Breast epithelium (tissue), 3 donors: ENCODE data around the gene PEX13.

Source experiments
- POLR2A ChIP-seq: fragments of 450-650 bp; IDR thresholded peaks from one replicate; pipeline ENCODE4 v1.6.1; 2016; ENCODE audit warnings: antibody characterized with exemption, mild to moderate bottlenecking, moderate library complexity
- POLR2AphosphoS5 ChIP-seq, 3 donors: sonication (generic); formaldehyde crosslinking; IDR thresholded peaks; one replicate each; pipeline ENCODE4 v1.6.1; 2017; ENCODE audit warnings: antibody characterized with exemption in 3 of 3
- TF ChIP-seq, protein P1 (sequence below), 3 donors: fragments of 450-650 bp; IDR thresholded peaks; one replicate each; pipeline ENCODE4 v1.5.1; 2016 to 2017; ENCODE audit warnings: antibody characterized with exemption in 3 of 3, mild to moderate bottlenecking in 3 of 3, moderate library complexity in 3 of 3

DNA sequence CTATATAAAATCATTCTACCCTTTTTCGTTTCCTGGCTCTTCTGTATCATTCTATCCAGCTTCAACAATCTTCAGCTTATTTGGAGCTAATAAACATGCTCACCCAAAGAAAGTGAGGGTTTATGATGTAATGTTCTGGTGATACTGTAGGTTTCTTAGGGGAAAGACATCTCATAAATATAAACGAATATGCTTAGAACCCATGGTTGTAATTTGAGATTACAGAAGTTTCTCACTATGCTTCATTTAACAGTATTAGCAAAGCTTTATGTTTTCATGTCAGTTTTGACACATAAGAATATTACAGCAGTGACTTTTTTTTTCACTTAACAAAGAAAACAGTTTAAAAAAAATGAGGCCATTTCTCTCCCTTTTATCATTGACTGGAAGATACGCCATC lies 11.8 kb upstream of the PEX13 start:
- TF ChIP-seq, protein P1, sequence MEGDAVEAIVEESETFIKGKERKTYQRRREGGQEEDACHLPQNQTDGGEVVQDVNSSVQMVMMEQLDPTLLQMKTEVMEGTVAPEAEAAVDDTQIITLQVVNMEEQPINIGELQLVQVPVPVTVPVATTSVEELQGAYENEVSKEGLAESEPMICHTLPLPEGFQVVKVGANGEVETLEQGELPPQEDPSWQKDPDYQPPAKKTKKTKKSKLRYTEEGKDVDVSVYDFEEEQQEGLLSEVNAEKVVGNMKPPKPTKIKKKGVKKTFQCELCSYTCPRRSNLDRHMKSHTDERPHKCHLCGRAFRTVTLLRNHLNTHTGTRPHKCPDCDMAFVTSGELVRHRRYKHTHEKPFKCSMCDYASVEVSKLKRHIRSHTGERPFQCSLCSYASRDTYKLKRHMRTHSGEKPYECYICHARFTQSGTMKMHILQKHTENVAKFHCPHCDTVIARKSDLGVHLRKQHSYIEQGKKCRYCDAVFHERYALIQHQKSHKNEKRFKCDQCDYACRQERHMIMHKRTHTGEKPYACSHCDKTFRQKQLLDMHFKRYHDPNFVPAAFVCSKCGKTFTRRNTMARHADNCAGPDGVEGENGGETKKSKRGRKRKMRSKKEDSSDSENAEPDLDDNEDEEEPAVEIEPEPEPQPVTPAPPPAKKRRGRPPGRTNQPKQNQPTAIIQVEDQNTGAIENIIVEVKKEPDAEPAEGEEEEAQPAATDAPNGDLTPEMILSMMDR (IDR thresholded peaks at IDR 0.05), result no peak
- no peak for TF ChIP-seq POLR2AphosphoS5 (IDR thresholded peaks at IDR 0.05)
- no peak for TF ChIP-seq POLR2A
